ENCODE measurements around the gene MLLT10.

DNA sequence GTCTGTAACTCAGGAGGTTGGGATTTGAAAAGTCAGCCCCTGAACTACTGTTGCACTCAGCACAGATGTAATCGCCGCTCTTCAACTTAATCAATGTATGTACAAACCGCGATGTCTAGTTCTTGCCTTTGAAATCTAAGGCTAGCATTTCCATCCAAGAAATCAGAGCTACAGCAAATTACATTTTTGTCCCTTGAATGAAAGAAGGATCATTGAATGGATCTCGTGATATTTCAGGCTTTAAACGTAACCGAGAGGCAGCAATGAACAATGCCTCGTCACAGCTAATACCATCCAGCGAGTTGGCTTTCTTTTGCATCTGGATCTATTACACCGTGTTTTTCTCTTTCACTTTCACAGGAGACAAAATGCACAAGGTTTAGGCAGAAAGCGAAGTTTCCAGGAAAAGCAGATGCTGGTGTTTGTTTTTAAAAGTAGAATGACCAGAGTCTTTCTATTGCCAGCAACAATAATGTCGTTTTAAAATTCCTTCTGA, 14.0 kb upstream of the MLLT10 start:
- TF ChIP-seq POLR2AphosphoS5 (IDR thresholded peaks at IDR 0.05; ENCODE audit: low read depth, low read length): no peak
- TF ChIP-seq POLR2A (IDR thresholded peaks at IDR 0.05; ENCODE audit: low read depth, low read length): no peak
